NK-92 (cell line): Measurements from ENCODE around the gene GDPGP1.

ENCODE experiments used
- DNase-seq: peaks from one replicate; lab custom pipeline; 2025; ENCODE audit not compliant: unreplicated experiment; lab: John Stamatoyannopoulos, UW

Gene GDPGP1

DNA sequence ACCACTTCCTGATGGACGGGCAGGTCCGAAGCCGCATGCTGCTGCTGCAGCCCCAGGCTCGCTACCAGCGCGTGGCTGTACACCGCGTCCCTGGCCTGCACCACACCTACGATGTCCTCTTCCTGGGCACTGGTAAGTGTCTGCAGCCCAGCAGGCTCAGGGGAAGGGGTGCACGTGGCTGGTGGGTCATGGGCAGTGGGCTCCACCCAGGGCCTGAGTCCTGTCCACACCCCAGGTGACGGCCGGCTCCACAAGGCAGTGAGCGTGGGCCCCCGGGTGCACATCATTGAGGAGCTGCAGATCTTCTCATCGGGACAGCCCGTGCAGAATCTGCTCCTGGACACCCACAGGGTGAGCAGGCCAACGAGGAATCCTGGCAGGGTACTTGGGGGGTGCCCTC is 9.0 kb upstream of the GDPGP1 start:
- no peak for DNase-seq

DNA sequence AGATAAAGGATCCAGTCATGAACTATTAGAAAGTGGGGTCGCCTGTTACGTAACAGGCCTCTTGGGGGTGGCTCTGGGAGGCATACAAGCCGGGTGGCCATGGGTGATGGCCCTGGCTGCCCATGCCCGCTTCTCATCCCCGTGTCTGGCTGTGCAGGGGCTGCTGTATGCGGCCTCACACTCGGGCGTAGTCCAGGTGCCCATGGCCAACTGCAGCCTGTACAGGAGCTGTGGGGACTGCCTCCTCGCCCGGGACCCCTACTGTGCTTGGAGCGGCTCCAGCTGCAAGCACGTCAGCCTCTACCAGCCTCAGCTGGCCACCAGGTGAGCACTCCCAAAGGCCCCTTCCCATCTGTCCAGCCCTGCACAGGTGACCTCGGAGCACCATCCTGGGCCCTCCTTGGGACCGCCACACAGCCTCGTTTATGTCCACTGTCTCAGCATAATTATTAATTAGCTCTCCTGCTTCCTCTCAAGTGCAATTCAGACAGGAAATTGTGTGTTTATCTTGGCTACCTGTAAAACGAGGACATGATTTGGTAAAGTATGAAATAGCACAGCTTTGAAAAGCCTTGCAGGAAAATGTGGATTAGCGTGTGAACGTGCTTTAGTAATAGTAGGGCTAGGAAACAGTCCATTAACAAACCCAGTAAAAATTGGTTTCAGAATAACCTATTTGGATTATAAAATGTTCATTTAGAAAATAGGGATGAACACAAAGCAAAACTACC is 8.3 kb upstream of the GDPGP1 start:
- DNase-seq, result no peak

DNA sequence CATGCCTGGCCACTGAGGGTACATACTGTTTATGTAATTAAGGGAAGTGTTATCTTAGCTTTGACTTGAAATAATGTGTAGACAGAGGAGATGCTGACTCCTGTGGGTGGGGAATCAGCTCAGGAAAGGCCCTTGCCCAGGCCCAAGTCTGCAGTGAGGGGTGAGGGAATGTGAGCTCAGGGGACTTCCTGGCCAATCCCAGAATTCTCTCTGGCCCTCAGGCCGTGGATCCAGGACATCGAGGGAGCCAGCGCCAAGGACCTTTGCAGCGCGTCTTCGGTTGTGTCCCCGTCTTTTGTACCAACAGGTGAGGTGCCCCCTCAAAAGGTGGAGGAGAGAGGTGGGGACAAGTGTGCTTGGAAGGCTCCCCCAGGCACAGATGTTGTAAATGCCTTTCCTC is 6.7 kb upstream of the GDPGP1 start:
- DNase-seq, result no peak

DNA sequence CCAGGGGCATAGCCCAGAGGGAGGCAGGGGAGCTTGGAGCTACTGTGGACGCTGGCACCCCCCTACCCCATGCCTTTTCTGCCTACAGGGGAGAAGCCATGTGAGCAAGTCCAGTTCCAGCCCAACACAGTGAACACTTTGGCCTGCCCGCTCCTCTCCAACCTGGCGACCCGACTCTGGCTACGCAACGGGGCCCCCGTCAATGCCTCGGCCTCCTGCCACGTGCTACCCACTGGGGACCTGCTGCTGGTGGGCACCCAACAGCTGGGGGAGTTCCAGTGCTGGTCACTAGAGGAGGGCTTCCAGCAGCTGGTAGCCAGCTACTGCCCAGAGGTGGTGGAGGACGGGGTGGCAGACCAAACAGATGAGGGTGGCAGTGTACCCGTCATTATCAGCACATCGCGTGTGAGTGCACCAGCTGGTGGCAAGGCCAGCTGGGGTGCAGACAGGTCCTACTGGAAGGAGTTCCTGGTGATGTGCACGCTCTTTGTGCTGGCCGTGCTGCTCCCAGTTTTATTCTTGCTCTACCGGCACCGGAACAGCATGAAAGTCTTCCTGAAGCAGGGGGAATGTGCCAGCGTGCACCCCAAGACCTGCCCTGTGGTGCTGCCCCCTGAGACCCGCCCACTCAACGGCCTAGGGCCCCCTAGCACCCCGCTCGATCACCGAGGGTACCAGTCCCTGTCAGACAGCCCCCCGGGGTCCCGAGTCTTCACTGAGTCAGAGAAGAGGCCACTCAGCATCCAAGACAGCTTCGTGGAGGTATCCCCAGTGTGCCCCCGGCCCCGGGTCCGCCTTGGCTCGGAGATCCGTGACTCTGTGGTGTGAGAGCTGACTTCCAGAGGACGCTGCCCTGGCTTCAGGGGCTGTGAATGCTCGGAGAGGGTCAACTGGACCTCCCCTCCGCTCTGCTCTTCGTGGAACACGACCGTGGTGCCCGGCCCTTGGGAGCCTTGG is 5.9 kb upstream of the GDPGP1 start:
- DNase-seq, result no peak

DNA sequence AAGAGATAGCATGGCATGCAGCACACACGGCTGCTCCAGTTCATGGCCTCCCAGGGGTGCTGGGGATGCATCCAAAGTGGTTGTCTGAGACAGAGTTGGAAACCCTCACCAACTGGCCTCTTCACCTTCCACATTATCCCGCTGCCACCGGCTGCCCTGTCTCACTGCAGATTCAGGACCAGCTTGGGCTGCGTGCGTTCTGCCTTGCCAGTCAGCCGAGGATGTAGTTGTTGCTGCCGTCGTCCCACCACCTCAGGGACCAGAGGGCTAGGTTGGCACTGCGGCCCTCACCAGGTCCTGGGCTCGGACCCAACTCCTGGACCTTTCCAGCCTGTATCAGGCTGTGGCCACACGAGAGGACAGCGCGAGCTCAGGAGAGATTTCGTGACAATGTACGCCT is 5.0 kb upstream of the GDPGP1 start:
- DNase-seq, result no peak

DNA sequence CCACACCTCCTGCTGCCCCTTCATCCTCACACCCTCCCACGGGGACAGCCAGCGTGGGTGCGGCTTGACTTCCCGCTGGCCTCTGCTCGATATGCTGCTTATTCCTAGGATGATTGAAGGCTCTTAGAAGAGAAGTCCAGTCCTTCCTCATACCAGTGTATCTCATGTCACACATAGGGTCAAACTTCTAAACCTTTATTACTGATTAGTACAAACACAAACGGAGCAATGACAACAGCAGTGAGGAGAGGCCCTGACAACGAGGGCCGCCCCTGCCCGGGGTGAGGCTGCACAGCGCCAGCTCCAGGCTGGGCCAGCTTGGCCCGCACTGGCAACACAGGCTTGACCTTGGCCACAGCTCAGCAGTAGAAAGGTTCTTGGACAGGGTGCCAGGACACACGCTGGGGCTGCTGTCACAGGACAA is 3.9 kb upstream of the GDPGP1 start:
- DNase-seq, result no peak

DNA sequence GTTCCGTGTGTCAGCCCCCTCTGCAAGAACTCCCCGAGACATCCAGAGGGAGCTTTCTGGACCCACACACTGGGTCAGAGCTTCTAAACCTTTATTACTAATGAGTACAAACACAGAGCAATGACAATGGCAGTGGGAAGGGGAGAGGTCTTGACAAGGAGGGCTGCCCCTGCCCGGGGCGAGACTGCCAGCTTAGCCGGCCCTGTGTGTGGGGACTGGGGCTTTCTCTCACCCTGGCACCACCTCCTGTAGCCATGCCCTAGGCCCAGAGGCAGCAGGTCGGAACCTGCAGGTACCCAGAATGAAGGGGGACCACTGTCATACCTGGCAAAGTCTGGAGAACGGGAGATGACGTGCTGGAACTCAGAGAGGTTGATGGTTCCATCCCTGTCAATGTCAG is 3.4 kb upstream of the GDPGP1 start:
- DNase-seq, result no peak

DNA sequence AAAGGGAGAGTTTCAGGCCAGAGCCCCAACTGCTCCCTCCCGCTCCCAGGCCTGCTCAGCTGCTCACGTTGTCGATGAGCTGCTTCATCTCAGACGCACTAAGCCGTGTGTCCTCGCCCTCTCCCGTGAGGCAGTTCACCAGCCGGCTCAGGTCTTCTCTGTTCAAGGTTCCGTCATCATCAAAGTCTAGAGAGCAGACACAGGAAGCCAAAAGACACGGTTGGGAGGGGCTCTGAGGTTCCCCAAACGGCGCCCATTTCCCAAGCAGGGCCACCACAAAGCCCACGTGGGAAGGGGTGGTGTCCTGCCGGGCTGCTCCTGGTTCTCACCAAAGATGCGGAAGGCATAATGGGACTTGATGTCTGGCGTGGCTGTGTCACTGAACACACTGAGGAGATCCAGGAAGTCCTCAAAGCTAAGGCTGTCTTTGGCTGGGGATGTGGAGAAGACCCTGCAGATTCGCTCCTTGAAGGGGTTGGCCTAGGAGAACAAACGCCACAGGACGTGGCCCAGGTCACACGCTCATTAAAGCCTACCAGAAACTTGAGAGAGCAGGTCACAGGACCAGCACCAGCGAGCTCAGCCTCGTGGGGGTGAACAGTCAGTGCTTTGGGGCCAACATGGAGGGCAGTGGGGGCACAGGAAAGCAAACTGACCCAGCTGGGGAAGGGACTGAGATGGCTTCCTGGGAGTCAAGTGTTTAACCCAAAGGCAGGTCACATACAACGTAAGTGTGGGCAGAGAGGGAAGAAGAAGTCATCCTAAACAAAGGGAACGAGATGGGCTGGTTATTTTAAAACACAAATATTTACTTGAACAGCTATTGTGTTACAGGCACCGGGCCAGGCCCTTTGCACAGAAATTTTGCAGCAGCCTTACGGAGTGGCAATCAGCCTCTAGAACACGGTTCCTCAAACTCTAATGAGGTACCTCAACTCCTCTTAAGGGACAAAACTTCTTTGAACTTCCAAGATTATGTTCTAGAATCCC is 2.7 kb upstream of the GDPGP1 start:
- DNase-seq, result no peak

DNA sequence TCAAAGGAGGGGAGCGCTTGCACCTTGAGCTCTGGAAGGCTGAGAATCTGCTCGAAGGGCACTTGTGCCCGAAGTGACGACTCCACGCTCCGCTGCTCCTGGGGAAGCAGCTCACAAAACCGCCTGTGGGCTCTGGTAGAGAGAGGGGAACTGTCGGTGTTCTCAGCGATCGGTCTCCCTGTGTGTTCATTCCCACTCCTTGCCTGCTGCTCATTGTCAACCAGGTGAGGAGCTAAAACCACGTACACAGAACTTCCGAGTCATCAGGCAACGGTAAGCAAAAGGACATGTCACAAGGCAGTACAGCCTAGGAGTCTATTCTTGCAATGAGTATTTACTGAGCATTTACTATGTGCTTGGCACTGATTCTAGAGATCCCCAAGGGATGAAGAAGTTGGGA is 1.8 kb upstream of the GDPGP1 start:
- DNase-seq, result no peak

DNA sequence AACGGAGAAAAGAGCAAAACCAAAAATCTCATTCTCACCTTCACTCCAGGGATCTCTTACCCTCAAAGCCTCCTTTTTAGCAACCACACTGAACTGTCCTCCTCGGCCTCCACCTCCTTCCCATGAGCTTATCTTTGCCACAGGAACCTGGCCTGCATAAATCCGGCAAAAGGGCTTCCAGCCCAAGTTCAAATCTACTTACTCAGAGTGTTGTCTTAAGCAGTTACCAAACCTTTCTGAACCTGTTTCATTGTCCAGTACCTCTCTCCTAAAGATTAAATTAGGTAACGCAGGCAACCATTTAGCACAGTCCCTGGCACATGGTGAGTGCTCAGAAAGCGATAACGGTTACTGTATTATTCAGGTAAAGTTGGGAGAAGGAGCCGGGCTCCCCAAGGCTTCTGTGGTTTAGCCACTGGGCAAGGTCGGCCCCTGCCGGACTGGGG is 1.0 kb upstream of the GDPGP1 start:
- DNase-seq, result no peak

DNA sequence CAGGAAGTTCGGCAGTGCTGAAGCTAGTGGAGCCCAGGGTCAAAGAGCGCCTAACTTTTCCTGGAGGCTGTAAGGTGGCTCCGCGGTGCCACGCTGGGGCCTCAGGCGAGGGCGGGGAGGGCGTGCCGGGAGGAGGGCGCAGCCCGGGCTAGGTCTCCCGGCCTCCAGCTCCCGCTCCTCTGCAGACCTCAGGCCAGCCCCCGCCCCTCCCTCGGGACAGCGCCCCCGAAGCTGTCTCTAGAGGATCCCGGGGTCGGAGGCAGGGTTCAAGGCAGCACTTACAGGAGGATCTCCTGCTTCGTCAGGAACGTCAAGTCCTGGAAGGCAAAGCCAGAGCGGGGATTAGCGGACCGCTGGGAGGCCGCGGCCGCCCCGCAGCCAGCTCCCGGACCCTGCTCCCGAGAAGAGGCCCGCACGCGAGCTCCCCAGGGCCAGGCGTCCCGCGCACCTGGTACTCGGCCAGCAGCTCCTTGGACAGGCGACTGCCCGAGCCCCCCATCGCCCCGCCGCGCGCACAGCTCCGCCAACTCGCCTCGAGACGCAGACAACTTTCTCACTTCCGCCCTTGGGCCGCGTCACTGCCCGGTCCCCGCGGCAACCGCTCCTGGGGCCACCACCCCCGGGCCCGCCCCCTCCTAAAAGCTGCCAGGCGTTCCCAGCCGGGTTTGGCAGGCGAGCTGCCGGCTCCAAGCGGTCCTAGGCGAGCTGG is 468 bp upstream of the GDPGP1 start, which contains the start of gene CIB1:
CIB1 (minus strand) TSS at position 555 of the 709 bp plus-strand sequence; CDS start at position 499, 56 bp downstream.
- DNase-seq, result peak; percentile 78

DNA sequence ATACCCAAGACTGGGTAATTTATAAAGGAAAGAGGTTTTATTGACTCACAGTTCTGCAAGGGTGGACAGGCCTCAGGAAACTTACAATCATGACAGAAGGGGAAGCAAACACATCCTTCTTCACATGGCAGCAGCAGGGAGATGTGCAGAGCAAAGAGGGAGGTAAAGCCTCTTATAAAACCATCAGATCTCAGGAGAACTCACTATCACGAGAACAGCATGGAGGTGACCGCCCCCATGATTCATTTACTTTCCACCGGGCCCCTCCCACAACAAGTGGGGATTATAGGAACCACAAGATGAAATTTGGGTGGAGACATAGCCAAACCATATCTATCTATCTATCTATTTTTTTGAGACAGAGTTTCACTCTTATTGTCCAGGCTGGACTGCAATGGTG is 5.4 kb downstream of the GDPGP1 start:
- DNase-seq, result no peak

DNA sequence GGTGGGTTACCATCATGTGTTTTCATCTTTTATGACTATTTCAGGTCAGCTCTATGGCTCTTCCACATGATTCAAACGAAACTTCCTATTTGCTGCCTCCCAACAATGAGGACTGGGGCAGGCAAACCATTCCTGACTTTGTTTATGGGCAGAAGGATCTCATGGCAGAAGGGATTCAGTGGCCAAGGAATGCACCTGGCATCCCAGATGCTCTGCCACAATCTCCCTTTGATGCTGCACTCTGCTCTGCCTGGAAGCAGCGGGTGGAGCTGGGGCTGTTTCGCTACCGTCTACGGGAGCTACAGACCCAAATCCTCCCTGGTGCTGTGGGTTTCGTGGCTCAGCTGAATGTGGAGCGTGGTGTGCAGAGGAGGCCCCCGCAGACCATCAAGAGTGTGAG is 6.8 kb downstream of the GDPGP1 start:
- DNase-seq, result no peak

DNA sequence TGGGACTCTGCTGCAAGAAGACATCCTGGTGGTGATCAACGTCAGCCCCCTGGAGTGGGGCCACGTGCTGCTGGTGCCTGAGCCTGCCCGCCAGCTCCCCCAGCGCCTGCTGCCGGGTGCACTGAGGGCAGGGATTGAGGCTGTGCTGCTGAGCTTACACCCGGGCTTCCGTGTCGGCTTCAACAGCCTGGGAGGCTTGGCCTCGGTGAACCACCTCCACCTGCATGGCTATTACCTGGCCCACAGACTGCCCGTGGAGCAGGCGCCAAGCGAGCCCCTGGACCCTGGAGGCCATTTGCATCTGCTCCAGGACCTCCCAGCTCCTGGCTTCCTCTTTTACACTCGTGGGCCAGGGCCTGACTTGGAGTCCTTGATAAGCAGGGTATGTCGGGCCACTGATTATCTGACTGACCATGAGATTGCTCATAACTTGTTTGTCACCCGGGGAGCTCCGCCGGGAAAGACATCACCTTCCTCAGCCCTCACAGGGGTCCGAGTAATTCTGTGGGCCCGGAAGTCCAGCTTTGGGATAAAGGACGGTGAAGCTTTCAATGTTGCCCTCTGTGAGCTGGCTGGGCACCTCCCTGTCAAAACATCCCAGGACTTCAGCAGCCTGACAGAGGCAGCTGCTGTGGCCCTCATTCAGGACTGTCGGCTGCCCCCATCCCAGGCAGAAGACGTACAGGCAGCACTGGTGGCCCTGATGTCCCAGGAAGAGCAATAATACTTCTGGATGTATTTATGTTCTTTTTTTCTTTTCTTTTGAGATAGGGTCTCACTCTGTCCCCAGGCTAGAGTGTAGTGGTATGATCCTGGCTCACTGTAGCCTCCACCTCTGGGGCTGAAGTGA is 7.6 kb downstream of the GDPGP1 start:
- DNase-seq, result no peak

DNA sequence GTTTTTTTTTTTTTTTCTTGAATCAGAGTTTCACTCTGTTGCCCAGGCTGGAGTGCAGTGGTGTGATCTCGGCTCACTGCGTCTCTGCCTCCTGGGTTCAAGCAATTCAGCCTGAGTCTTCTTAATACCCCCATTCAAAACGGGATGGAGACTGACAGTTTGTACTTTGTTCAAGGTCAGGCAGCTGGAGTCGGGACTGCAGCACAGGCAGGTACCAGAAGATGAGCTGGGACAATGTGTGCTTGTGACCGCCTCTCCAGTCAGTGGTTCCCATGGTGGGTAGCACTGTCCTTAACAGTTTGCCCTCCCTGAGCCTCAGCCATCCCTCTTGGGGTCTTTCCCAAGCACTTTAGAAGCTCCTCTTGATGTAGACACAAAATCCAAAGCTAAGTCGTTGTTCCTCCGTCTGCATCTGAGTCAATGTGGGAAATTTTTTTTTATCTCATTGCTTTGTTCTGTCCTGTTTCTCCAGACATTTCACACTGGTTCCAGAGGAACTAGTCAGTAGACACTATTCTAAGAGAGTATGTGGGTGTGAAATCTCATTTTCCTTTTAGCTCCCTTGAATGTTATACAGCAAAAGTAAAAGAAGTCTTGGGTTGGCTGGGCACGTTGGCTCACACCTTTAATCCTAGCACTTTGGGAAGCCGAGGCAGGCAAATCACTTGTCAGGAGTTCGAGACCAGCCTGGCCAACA is 10.1 kb downstream of the GDPGP1 start:
- no peak for DNase-seq

DNA sequence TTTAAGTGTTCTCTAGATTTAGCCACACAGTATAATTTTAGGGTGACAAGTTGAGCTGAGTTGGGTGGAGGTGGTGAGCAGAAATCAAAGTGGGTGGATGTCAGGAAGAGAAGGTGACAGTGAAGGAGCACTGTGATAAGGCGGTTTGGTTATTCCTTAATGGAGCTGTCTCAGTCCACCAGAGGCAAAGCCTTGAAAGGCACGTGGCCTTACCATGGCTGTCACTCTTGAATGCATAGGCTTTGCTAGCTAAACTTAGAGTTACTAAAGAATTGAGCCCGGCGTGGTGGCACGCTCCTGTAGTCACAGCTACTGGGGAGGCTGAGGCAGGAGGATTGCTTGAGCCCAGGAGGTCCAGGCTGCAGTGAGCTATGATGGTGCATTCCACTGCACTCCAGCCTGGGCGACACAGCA is 14.8 kb downstream of the GDPGP1 start:
- no peak for DNase-seq

DNA sequence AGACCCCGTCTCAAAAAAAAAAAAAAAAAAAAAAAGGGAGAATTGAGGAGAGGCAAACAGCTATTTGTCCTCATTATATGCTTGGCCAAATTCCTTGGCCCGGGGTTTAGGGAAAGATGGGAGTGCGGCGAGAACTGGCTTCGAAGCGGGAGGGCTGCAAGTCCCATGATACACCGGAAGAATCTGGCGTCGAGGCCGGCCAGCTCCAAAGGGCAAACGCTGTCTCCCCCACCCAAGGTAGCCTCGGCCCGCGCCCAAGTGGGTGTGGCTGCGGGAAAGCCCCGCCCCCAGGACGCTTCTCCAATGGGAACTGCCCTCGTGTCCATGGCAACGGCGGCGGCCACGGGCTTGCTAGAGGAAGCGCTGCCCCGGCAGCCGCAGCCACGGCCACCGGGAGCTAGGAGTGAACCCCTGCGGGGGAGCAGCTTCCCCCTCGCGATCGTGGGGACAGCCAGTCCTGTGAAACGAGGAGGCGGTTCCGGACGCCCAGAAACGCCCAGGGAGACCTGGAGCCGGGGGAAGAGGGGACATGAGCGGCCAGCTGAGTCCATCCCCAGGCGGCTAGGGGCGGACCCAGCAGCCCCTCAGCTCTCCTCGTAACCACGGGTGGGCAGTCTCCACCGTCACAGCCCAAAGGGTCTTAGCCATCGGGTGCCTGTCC is 15.3 kb downstream of the GDPGP1 start, which contains the start of gene TTLL13:
TTLL13 (plus strand) TSS at position 354 of the 661 bp plus-strand sequence. CDS start 1,075 bp downstream, outside the sequence.
- DNase-seq, result no peak

DNA sequence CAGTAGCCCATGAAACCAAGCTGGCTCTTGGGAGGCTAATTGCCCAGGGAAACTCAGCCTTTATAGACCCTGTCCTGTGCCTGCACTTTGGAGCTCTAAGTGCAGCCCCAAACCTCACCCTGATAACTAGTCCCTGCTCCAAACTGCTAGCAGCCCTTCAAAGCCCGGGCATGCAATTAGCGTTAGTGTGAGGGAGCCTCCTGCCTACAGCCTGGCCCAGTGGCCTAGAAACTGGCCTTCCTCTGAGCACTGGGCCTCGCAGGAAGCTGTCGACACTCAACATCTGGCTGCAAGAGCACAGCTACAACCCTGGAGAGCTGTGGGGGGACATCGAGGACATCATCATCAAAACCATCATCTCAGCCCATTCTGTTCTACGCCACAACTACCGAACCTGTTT is 23.8 kb downstream of the GDPGP1 start:
- DNase-seq, result no peak
